Activated T-cell treated with anti-CD3 and anti-CD28 coated beads, Interleukin-2, amount 50 U/mL, for 48 hours (primary cell): Measurements from ENCODE around the gene HRH4.

Experiments
- DNase-seq, 2 experiments: peaks; one replicate each; pipeline ENCODE4 v3.0.0-alpha.2; 2020

The HRH4 gene

DNA sequence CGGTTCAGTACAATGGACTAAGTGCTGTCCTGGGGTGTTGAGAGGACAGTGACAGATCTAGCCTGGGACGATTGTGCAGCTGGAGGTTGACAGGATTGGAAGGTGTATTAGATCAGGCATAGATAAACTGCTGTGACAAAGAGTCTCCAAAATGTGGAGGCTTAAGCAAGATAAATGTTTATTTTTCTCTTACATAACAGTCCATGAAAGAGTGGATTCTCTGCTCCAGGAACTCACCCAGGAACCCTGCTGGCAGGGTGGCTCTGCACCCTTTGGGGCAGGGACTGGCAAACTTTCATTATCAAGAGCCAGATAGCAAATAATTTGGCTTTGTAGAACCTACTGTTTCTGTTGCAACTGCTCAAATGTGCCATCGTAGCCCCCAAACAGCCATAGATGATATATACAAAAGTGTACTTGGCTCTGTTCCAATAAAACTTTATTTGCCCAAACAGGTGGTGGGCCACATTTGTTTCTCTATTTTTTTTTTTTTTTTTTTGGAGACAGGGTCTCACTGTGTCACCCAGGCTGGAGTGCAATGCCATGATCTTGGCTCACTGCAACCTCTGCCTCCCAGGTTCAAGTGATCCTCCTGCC is 9.7 kb downstream of the HRH4 start:
- no peak for DNase-seq

DNA sequence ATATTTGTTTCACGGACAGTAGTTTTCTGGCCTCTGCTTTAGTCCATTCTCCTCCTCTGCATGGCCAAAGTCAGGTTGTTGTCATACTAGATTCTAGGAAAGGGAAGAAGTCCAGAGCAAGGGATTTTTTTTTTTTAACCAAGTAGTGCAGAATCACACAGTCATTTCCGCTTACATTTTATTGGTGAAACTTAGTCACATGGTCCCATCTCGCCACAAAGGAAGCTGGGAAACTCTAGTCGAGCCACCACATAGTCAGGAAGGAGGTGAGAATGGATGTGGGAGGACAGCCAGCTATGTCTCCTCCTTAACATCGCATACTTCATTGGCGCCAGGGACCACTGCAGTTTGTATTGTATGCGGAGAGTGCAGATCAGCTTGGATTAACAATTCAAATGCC is 10.4 kb downstream of the HRH4 start:
- DNase-seq, result no peak

DNA sequence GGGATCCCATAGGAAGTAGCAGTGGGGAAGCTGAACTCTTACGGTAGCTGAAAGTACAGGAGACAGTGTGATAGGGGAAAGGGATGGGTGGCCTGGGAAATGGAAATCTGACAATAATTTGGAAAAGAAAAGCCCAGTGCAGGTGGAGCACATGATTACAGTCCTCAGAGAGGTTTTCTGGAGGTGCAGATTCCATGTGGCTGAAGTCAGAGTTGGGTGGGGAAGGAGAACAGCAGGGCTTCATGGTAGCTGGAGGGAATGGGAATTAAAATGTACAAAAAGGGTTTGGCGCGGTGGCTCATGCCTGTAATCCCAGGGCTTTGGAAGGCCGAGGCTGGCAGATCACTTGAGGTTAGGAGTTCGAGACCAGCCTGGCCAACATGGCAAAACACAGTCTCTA is 12.2 kb downstream of the HRH4 start:
- no peak for DNase-seq

DNA sequence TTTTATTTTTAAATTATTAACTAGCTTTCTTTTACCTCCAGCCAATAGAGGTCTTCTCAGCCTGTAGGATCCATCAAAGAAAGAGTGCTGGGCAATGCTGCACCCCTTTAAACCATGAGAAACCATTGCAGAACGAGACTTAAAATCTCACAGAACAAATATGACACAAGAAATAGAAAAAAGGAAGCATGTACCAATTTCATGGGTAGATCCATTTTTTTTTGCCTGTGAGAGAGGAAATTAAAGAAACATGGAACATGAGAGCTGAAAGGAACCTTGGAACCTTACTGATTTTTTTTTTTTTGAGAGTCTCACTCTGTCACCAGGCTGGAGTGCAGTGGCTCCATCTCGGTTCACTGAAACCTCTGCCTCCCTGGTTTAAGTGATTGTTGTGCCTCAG is 14.0 kb downstream of the HRH4 start:
- DNase-seq, result no peak

DNA sequence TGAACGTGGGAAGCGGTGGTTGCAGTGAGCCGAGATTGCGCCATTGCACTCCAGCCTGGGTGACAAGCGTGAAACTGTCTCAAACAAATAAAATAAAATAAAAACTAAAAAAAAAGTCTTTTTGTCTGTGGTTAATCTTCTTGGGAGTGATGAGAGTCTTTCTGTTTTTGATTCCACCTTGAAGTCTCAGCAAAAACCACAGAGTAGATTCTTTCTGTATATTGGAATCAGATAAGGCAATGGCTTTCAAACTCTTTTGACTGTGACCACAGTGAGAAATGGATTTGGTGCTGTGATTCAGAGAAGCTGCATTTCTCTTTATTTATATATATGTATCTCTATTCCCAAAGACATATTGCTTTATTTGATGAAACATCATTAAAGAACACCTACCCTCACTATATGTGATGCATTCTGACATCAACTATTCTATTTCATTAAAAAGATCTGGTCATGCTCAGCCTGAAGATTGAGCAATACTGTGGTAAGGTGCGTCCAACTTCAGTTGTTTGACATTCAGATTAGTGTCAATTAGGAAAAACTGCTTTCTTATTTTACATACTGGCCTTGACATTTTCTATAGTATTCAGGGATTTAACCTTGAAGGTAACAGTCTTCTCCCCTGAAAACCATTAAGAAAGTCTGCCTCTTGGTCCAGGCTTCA is 15.6 kb downstream of the HRH4 start:
- DNase-seq, result no peak

DNA sequence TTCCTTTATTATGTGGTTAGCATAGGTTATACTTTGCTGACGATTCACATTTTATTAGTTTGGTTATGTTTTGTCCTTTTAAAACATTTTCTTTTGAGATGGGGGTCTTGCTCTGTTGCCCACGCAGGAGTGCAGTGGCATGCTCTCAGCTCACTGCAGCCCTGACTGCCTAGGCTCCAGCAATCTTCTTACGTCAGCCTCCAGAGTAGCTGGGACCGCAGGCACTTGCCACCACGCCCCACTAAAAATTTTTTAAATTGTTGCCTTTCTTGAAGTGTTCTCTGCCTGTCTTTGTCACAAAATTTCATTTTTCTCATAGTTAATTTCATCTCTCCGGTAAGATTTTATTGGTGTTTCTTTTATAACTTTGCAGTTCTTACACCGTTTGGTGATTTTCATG is 18.9 kb downstream of the HRH4 start:
- no peak for DNase-seq

DNA sequence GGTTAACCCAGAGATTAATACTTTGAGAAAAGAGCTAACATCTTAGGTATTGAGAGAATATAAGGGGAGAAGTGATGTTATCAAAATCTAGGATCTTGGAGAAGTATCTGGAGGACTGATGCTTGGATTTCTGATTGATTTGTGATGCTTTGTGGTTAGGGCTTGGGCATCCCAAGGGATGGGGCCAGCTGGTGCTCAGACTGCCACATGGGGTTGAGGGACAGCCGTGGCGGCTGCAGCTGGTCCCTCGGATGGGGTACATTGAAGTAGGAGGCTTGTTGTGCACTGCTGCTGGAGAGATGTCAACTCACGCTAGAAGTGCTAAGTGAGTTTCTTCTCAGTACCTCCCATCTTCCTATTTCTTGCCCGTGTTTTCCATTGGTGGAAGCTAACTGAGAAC is 22.4 kb downstream of the HRH4 start:
- DNase-seq, result no peak

DNA sequence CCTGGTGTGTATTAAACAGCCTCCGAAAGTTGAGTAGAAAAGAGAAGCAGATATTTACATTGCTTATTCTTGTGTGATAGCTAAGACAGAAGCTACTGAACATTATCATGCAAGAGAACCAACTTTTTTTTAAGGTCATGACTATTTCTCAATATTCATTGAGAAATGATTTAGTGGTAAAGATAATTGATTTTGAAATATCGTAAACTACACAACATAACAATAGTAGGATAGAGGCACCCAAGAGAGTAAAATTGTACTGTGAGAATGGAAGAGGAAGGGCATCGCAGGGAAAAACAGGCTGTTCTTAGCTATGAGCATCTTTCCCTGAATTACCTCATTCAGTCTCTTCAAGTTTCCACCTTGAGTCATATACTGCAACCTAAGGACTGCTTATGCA is 25.2 kb downstream of the HRH4 start:
- no peak for DNase-seq

DNA sequence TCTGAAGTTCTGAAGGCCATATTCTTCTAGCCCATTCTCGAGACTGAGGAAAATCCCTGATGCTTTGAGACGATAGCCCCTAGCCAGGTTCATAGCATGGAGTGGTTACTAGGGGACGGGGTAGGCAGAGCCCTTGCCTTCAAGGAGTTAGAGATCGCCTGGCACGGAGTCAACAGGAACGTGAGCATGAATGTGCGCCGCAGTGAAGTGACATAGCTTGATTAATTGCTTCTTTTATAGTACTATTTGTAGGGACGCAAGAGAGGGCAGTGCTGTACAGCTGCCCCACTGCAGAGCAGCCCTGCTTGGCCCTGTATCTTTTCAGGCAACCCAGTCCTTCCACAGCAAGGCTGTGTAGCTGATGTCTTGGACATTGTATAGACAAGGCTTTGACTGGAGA is 26.2 kb downstream of the HRH4 start:
- DNase-seq, result no peak

DNA sequence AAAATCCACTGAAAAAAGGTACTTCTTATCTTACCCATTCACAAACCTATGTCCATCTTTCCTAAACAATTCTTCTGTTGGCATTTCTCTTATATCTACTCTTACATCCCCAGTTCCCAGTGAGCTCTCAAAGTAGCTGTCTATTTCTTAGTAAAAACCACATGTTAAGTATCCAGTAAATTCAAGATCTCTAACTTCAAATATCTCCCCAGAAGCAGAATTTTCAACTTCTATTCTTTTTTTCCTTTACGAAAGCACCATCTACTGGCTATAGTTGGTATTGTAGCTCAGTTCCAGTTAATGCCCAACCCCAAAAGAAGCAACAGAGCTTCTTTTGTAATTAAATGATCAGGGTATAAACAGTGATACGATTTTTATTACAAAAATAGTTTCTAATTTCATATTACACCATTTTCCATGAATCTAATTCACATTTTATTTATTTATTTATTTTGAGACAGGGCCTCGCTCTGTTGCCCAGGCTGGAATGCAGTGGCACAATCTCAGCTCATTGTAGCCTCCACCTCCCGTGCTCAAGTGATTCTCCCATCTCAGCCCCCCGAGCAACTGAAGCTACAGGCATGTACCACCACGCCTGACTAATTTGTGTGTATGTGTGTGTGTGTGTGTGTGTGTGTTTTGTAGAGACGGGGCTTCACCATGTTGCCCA is 28.5 kb downstream of the HRH4 start:
- DNase-seq, result no peak

DNA sequence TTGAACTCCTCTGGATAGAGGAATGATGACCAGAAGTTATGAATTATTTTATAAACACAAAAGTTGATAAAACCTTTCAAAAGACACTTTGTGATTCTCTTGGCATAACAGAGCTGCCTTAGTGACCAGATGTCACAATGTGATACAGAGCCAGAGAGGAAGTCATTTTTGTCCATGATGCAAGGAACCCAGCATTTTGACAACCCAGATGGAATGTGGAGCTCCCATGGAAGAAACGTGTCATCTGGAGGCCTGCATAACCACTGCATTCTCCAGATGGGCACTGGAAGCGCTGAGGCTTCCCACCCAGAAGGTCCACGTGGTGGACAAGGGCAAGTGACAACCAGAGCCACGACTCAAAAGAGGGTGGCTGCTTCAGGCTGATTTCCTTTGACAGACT is 30.1 kb downstream of the HRH4 start:
- no peak for DNase-seq

DNA sequence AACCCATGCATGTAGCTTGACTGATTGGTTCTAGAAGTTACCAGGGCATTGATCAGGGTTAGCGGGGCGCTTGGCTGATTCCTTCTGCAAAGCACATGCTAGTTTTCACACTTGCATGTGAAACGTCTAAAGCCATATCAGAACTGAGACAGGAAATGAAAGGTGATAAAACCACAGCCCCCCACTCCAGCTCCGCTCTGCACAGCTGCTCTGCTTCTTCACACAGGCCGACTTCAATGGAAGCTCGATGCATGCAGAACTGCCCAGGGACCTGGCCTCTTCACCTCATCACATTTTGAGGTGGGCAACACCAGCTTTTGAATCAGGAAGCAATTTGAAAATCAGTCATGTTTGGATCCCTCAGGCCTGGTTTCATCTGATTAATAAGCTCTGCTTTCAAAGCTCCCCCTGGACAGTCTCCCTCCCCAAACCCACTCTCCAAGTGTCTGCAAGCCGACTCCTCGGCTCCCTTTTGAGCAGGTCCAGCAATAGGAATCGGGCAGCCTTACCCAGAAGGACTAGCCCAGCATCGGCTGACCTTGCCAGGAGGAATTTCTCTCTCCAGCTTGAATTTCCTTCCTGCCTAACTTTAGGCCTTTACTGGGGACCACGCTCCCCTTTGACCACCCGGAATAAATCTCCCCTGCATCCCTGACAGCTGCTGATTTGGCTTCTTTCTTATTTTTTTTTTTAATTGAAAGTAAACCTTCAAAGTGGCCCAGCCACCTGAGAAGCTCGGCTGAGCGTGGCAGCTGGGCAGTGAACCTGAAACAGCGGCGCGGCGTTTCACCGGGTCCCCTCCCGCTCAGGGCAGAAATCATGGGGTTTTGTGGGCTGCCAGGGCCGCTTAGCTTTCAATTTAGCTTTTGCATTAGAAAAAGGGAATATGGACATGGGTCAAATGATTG is 31.7 kb downstream of the HRH4 start:
- peak; percentile 22 to 30 for DNase-seq

DNA sequence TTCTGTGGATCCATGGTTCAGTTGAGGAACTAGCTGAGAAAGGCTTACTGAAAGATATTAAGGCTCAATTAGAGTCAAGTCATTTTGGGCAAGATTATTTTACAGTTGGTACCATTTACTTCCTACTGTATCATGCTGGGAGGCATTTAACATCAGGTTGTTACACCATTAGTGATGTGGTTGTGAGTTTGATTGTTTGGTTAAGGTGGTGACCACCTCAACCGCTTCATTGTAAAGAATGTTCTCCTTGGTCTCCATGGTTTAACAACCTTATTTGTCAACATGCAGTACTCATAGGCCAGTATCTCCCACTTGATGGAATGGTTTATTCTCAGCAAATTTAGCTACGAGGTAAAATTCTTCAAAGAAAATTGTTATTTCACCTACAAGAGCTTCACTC is 34.1 kb downstream of the HRH4 start:
- no peak for DNase-seq

DNA sequence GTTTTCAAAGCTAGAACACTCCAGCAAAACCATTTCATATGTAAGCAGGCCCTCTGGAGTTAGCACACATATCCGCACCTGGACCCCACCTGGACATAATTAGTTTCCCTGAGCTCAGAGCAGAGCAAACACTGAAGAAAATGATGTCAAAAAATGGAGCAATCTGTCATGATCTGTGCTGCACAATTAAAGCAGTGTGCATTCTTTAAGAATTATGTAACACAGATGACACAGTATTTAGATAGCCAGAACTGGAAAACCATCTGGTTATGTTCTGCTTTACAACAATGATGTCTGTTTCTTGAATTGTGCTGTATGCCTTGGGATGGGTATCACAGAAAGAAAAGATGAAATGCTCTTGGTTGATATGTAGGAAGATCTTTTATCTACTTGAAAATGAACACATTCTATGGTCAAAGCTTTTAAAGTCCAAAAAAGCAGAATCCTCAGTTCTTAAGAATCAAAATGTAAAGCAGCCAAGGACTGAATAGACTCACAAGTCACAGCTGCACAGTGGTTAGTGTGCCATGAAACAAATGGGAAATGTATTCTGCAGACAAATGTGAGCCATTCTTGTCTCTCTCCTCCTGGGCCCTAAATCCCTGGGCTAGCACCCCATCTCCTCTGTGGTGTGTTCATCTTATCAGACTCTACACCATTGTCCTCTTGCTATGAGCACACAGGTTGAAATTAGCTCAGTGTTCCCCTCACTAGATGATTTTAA is 36.8 kb downstream of the HRH4 start:
- DNase-seq, result no peak

DNA sequence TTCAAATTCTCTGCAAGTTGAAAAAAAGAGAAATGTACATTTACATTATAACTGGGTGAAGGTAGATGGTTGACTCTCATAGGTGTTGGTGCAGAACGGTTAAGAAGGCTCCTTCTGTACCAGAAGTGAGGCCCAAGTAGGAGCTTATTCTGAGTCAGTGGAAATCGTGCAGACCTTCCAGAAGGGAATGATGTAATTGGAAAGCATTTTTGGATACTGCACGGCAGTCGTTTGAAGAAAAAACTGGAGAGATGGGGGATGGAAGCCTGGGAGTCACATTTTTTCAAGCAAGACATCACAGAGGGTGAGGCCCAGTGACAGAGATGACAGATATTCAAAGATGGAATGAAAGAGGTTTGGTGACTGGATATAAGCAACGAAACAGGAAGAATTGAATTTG is 39.4 kb downstream of the HRH4 start:
- no peak for DNase-seq

DNA sequence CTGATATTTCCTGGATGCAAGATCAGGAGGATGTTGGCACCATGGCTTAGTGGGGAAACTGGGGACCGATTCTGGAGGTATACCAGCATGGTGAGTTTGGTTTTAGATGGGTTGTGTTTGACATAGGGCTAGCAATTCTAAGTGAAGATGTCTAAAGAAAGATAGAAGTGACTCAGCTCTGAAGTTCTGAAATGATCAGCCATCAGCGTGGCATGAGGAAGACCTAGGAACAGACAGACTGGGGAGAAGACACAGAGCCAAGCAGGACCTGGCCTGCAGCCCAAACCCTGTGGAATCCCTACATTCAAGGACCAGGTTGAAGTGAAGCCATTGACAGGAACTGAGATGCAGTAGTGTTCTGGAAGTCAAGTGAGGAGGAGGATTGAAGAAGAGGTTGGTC is 39.8 kb downstream of the HRH4 start:
- no peak for DNase-seq

DNA sequence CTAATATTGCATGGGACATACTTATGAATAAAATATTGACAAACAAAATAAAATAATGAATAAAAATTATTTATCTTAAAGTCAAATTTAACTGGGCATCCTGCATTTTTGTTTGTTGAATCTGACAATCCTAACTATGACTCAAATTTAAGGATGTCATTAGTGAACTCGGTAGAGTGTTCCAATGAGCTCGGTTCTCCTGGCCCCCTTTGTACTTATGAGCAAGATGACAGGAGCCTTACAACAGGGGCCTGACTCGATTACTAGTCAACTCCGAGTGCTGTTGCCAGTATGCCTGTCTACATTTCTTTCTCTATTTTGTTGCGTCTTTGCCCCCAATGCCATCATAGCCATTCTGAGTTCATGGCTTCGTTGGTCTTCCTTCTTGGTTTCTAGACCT is 40.3 kb downstream of the HRH4 start:
- DNase-seq, result no peak

DNA sequence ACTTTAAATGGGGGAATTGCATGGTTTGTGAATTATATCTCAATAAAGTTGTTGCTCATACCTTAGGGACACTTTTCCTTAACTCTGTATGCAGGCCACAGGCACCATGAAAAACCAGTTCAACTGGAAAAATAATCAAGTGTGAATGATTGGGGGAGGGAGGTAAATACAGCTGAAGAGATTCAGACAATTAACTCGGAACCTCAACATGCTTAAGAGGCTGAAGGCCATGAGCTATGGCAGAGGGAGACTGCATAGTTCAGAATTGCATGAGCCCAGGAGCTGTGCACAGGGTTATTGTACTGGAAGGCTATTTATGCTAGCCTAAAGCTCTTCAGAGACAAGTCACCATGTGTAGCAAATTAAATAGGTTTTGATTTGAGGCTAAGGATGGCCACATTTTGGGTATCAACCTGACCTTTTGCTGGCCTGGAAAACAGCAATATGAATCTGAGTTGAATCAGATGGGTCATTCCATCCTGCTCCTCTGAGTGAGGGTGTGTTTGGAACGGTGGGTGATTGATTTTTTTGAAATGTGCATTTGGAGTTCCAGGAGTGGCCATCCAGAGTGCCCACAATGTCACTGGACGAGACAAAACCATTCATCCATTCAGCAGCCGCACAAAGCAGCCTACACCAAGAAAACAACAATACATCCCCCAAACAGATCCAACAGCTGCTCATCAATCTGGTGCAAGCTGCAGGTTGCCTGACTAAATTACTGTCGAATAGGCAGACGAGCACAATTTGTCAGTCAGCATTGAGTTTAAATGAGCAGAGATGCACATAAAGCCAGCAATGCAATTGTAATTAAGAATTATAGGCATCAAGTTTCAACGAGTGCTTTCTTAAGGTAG is 42.5 kb downstream of the HRH4 start:
- DNase-seq, result no peak

DNA sequence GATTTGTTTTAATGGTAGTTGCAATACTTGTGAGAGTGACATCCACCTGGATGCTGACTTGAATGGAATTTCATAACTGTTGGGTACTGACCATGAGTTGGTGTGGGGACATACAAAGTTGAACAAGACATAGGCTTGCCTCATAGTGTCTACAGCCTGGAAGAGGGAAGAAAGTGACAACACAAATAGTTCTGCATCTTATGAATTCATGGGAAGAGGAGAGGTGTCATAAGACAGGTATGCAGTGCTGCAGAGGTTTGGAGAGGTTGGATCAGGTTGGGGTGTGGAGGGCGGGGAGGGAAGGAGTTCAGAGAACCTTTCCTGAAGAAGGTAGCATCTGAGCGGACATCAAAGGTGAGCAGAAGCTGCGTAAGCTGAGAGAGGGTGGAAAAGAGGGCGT is 44.0 kb downstream of the HRH4 start:
- no peak for DNase-seq

DNA sequence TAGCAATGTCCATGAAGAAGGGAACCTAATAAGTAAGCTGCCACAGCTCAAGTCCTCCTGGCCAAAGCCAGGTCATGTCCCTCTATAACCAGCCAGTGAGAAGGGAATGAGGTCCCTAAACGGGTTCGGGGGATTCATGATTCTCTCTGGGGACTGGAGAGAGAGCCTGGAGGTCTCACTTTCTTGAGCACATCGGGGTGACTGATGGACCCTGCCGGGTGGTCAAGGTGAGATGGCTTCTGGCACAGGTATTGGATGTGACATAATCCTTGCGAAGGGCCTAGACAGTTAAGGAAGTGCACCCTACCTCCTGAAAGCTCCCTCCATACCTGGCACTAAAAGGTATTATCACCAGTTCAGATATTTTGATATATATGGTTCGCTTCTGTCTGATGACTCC is 45.7 kb downstream of the HRH4 start:
- no peak for DNase-seq

DNA sequence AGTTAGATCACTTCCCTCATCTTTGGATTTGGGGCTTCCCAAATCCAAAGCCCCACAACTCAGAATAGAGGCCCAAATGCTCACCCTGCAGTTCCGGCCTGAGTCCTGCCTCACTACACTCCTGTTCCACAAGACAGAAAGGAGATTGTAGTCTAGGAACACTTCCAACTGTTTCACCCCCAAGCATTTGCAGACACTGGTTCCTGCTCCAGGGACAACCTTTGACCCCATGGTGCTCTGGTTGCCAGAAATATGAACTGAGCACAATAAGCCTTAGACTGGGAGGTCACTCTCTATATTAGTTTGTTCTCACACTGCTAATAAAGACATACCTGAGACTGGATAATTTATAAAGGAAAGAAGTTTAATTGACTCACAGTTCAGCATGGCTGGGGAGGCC is 49.0 kb downstream of the HRH4 start:
- no peak for DNase-seq

DNA sequence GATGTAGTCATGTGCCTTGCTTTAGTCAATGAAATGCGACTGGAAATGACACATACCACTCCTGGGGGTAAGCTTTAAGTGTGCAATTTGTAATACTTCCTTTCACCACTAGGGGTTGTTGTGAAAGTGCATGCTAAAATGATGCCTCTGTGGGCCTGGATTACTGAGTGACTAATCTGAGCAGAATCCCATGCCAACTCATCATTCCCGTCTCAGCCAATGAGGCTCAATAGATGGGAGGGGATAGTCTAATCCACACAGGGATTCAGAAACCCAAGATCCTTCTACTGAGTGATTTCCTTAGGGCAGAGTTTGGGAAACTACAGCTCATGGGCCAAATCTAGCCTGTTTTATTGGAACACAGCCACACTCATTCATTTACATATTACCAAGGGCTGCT is 54.0 kb downstream of the HRH4 start:
- peak in 1 of 2 experiments; percentile 17 for DNase-seq
